ENCODE results near the gene TUBD1. TPM values are rescaled to one million over a fixed set of nuclear protein-coding genes. Genes with fewer than 3 reads are reported as not detected.
"Not testable (repeated sequence)": the region's sequence is repeated elsewhere in the genome, so short reads cannot be mapped to it uniquely, and the experiment has no call there.

TUBD1 gene
- polyA plus RNA-seq, 3 donors = 2.9 to 7.3 (median 3.9) TPM

GRCh38 chr17:59851439-59852375 lies 41.0 kb downstream of the TUBD1 start:
- Histone ChIP-seq H3K27me3 (ENCODE audit: control insufficient read depth in 2 of 2, insufficient read depth in 2 of 2, low read length in 2 of 2) (no peaks in the 10 kb centered on the region), H4K20me1 (ENCODE audit: insufficient read depth, low read length) (no peaks in the 10 kb centered on the region), H3K27ac (ENCODE audit: low read depth in 1 of 2, low read length in 2 of 2) (peak overlapping the region; percentile 53 to 68), H2AFZ (ENCODE audit: insufficient read depth, low read depth, low read length, poor library complexity, severe bottlenecking) (no peak overlapping the region), H3K79me2 (ENCODE audit: insufficient read depth, low read length) (peaks cover 10% of the 10 kb centered on the region), H3K4me2 (replicated peaks; ENCODE audit: extremely low read depth, low read length, poor library complexity, severe bottlenecking) (peak overlapping the region; percentile 24), H3K9me3 (replicated peaks in 1 of 2; ENCODE audit: control insufficient read depth in 1 of 2, insufficient read depth in 1 of 2, low read length in 2 of 2) (no peaks in the 10 kb centered on the region), H3K4me1 (ENCODE audit: control insufficient read depth in 1 of 2, insufficient read depth in 2 of 2, low read length in 2 of 2) (peaks cover 82 to 97% of the 10 kb centered on the region in 2 donors), H3K9ac (ENCODE audit: insufficient read depth, low read length, poor library complexity, severe bottlenecking) (no peak overlapping the region), H3K4me3 (replicated peaks in 1 of 3; ENCODE audit: low read depth in 2 of 3, low read length in 3 of 3) (peak overlapping the region in 1 of 3 experiments; percentile 28), H3K36me3 (replicated peaks in 1 of 2; ENCODE audit: control insufficient read depth in 1 of 2, insufficient read depth in 2 of 2, low read length in 2 of 2) (no peaks in the 10 kb centered on the region)
- Mint-ChIP-seq H3K4me1 (peaks cover 91% of the 10 kb centered on the region), H3K27me3 (ENCODE audit: low read depth in 3 of 3) (peaks cover 0 to 2% (median 0%) of the 10 kb centered on the region in 3 donors), H3K4me3 (peak overlapping the region in 1 of 2 donors; percentile 42), H3K27ac (peak overlapping the region; percentile 54 to 91 (median 79)), H3K9me3 (peaks cover 0 to 2% (median 0%) of the 10 kb centered on the region in 7 donors), H3K36me3 (peaks cover 4 to 6% of the 10 kb centered on the region in 2 donors)
- TF ChIP-seq CTCF (IDR thresholded peaks at IDR 0.05) = no peak
- no peak for DNase-seq
- 50% methylated on average over 2 of the region's 14 CpGs for WGBS (ENCODE audit: insufficient coverage)
- intact Hi-C loops (cut with micrococcal nuclease) = no loop called here

GRCh38 chr17:59850311-59850710 lies 42.4 kb downstream of the TUBD1 start:
- WGBS (ENCODE audit: insufficient coverage) = 95% methylated on average over 9 of the region's 15 CpGs
- H3K4me3 Mint-ChIP-seq; H3K9ac ChIP-seq (ENCODE audit: insufficient read depth, low read length, poor library complexity, severe bottlenecking); H2AFZ ChIP-seq (ENCODE audit: insufficient read depth, low read depth, low read length, poor library complexity, severe bottlenecking); H3K27me3 ChIP-seq (ENCODE audit: control insufficient read depth in 2 of 2, insufficient read depth in 2 of 2, low read length in 2 of 2); H3K4me3 ChIP-seq (replicated peaks in 1 of 3; ENCODE audit: low read depth in 2 of 3, low read length in 3 of 3); intact Hi-C loops (cut with micrococcal nuclease); DNase-seq; H3K9me3 ChIP-seq (replicated peaks in 1 of 2; ENCODE audit: control insufficient read depth in 1 of 2, insufficient read depth in 1 of 2, low read length in 2 of 2); H3K4me2 ChIP-seq (replicated peaks; ENCODE audit: extremely low read depth, low read length, poor library complexity, severe bottlenecking); H3K36me3 Mint-ChIP-seq; H3K27me3 Mint-ChIP-seq (ENCODE audit: low read depth in 3 of 3); H4K20me1 ChIP-seq (ENCODE audit: insufficient read depth, low read length); H3K27ac ChIP-seq (ENCODE audit: low read depth in 1 of 2, low read length in 2 of 2); H3K9me3 Mint-ChIP-seq; H3K36me3 ChIP-seq (replicated peaks in 1 of 2; ENCODE audit: control insufficient read depth in 1 of 2, insufficient read depth in 2 of 2, low read length in 2 of 2): not testable (repeated sequence)
- peaks cover 82 to 97% of the 10 kb centered on the region in 2 donors for H3K4me1 ChIP-seq (ENCODE audit: control insufficient read depth in 1 of 2, insufficient read depth in 2 of 2, low read length in 2 of 2)
- H3K79me2 ChIP-seq (ENCODE audit: insufficient read depth, low read length) = peaks cover 14% of the 10 kb centered on the region
- H3K27ac Mint-ChIP-seq = peak overlapping the region in 3 of 7 donors; percentile 8 to 62 (median 48)
- H3K4me1 Mint-ChIP-seq = peaks cover 92% of the 10 kb centered on the region
